Stimulated activated CD4-positive, alpha-beta T cell treated with anti-CD3 and anti-CD28 coated beads, Interleukin-2, amount 100 ng/mL, for 24 hours (primary cell): Measurements from ENCODE around the gene NDUFA7.
"Not testable (repeated sequence)": the region's sequence is repeated elsewhere in the genome, so short reads cannot be mapped to it uniquely, and the experiment has no call there.

Experiments
- DNase-seq, 2 donors: peaks; one replicate each; pipeline ENCODE4 v3.0.0-alpha.2; 2020

NDUFA7 gene

DNA sequence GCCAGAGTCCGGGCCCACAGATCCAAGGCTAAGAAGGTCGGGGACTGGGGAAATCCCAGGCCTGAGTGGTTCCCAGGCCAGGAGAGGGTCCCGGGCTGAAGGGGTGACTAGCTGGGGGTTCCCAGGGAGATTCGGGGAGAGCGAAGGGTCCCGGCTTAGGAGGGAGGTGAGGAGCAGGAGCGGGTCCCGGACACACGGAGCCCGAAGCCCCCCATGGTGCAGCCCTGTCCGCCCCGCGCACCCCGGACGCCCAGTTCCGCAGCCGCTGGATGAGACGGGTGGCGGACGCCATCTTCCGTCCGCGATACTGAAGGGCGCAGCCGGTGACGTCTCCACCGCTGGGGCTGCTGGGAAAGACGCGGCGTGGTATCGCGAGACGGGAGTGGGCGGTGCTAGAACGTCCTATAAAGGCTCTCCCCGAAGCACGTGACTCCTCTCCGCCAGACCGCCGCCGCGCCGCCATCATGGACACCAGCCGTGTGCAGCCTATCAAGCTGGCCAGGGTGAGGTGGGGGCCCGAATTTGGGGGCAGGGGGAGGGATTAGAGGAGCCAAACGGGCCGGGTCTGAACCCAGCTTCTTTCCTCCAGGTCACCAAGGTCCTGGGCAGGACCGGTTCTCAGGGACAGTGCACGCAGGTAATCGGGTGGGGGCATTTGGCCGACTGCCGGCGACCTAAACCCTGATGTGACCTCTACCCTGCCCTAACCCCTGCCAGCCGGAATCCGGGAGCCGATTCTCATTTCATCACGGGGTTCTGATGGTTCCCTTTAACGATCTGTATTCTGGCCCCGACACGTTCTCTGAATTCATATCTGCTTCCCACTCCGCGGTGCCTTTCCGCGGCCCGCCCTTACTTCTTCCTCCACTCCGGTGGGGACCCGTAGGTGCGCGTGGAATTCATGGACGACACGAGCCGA is at the start of gene NDUFA7, which contains the start of gene RPS28:
Gene NDUFA7 (minus strand): TSS at position 309 of the 919 bp plus-strand sequence. CDS start 17 bp downstream, at position 292.
Gene RPS28 (plus strand): TSS at position 430 of the 919 bp plus-strand sequence. CDS start 35 bp downstream, at position 465.
- peak; percentile 97 for DNase-seq

DNA sequence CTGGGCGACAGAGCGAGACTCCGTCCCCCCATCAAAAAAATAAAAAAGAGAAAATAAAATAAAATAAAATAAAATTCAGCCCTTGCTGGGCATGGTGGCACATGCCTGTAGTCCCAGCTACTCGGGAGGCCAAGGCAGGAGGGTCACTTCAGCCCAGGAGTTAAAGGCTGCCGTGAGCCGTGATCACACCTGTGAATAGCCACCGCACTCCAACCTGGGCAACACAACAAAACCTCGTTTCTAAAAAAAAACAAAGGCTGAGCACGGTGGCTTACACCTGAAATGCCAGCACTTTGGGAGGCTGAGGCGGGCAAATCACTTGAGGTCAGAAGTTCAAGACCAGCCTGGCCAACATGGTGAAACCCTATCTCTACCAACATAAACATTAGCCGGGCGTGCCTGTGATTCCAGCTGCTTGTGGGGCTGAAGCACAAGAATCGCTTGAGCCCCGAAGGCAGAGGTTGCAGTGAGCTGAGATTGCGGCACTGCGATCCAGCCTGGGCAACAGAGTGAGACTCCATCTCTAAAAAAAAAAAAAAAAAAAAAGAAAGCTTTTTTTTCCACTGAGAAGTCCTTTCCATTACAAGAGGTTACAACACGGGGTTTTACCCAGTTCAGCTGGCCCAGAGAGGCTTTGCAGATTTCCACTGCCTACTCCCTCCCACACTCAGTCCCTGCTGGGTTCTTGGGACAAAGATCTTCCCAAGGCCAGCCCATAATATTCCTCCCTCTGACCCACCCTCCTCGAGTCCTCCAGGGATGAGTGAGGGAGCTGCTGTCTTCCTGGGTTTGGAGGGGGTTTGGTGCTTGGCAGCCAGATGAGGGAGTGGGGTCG is 49.2 kb upstream of the NDUFA7 start:
- DNase-seq = no peak

DNA sequence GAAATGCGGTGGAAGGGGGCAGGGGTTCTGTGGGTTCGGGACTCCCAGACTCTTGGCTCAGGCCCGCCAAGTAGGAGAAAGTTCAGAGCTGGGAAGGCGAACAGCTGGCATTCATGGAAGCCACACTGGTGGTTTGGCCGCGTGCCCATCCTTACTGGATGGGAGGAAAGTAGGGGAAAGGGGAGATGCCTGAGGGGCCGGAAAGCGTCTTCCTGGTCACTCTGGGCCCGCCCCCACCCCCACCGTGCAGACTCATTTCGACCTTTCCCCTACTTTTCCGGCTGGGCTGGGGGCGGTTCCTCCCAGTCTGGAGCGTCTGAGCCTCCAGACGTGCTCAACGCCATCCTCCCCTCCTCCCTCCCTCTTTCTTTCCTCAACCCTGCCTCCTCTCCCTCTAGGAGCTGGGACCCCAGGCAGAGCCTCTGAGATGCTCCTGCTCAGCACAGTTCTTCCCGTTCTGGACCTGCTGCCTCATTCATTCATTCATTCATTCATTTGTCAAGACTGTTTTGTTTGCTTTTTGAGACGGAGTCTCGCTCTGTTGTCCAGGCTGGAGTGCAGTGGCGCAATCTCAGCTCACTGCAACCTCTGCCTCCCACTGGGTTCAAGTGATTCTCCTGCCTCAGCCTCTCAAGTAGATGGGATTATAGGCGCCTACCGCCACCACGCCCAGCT is 46.3 kb upstream of the NDUFA7 start:
- no peak for DNase-seq

DNA sequence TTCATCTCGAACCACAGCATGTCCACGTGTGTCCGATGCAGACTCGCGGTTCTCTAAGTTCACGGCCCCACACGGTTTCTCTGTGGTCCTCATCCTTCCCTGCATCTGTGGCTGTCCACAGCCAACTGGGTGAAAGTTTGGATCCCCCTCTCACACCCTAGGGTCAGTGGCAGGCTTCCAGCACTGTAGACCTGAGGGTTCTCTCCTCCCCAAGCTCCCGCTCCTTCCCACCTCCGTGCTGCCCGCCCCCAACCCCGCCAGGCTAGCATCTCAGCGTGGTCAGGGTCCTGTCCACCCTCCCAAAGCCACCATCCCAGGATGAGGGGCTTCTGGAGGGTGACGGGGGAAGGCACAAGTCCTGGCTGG is 45.8 kb upstream of the NDUFA7 start:
- DNase-seq = no peak

DNA sequence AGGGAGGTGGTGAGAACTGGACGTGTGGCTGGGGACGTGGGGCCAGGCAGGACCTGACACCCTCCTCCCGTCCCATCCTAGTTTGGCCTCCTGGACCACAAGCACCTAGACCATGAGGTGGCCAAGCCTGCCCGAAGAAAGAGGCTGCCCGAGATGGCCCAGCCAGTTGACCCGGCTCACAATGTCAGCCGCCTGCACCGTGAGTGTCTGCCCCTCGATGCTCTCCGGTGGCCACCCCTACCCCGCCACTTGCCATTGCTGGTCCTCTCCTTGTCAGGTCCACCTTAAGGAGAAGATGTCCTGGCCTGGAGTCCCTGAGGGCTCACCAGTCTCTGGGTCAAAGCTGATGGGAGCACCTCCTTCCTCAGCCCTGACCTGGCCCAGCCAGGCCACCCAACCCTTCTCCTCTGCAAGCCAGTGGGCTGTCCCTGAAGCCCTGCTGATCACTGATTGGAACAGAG is 45.0 kb upstream of the NDUFA7 start:
- DNase-seq = no peak

DNA sequence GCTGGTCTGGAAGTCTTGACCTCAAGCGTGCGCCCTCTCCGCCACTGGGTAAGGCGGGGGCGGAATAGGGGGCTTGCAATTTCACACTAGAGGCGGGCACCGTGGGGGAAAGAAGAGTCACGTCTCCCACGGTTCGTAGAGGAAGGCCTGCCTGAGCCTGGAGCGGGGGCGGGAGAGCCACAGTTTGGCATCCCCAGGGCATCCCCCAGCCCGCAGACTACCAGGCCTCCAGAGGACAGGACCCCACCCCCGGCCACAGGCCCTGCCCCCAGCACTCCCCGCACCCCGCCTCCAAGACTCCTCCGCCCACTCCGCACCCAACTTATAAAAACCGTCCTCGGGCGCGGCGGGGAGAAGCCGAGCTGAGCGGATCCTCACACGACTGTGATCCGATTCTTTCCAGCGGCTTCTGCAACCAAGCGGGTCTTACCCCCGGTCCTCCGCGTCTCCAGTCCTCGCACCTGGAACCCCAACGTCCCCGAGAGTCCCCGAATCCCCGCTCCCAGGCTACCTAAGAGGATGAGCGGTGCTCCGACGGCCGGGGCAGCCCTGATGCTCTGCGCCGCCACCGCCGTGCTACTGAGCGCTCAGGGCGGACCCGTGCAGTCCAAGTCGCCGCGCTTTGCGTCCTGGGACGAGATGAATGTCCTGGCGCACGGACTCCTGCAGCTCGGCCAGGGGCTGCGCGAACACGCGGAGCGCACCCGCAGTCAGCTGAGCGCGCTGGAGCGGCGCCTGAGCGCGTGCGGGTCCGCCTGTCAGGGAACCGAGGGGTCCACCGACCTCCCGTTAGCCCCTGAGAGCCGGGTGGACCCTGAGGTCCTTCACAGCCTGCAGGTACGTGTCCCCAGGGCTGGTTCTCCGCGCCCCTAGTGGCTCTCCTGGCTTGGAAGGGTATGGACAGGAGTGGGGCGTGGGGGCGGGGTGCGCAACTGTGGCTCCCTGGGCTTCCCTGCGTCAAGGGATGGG is 42.9 kb upstream of the NDUFA7 start, which contains the start of gene ANGPTL4:
Gene ANGPTL4 (plus strand): TSS at position 353 of the 969 bp plus-strand sequence. CDS start 167 bp downstream, at position 520.
- DNase-seq = peak; percentile 54 to 70

DNA sequence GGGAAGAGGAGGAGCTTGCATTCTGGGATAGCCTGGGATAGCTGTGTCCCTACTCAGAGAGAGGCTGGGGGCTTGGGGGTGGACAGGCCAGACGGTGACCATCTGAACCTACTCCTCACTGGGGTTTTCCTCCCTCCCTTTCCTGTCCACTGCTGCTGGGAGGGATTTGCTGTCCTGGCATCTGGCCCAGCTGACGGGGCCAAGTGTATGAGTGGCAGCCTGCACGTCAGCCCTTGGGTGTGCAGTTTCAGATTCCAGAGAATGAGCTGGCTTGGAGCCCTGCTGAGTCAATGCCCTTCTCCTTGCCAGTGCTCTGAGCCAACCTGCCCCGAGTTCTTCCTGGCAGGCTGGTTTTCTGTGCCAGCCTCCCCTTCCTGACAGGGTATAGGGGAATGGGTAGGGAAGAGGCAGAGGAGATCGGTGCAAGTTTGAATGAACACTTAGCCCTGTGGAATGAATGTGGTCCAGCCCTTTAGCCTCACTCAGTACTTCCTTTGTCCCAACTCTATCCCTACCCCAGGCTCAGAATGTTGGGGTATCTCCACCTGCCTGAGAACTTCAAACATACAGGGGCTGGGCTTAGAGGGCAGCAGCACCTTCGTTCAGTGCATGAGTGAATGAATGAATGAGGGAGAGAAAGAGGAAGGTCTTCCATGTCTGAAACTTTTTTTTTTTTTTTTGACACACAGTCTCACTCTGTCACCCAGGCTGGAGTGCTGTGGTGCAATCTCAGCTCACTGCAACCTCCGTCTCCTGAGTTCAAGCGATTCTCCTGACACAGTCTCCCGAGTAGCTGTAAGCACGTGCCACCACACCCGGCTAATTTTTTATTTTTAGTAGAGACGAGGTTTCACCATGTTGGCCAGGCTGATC is 41.0 kb upstream of the NDUFA7 start:
- peak in 1 of 2 donors; percentile 31 for DNase-seq

DNA sequence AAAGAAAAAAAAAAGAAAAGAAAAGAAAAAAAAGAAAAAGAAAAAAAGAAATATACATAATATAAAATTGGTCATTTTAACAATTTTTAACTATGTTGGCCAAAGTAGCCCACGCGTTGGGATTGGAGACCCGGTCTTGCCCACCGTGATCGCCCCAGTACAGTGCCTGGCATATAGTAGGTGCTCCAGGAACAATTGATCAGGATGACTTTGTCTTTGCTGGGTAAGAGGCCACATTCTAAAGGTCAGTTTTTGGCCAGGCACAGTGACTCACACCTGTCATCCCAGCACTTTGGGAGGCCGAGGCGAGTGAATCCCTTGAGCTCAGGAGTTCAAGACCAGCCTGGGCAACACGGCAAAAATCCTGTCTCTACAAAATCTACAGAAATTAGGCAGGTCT is 39.0 kb upstream of the NDUFA7 start:
- DNase-seq = no peak

DNA sequence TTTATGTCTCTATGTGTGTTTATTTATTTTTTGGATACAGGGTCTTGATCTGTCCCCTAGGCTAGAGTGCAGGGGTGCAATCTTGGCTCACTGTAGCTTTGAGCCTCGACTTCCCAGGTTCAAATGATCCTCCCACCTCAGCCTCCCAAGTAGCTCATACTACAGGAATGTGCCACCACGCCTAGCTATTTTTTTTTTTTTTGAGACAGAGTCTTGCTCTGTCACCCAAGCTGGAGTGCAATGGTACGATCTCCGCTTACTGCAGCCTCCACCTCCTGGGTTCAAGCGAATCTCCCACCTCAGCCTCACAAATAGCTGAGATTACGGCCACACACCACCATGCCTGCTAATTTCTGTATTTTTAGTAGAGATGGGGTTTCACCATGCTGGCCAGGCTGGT is 37.8 kb upstream of the NDUFA7 start:
- no peak for DNase-seq

DNA sequence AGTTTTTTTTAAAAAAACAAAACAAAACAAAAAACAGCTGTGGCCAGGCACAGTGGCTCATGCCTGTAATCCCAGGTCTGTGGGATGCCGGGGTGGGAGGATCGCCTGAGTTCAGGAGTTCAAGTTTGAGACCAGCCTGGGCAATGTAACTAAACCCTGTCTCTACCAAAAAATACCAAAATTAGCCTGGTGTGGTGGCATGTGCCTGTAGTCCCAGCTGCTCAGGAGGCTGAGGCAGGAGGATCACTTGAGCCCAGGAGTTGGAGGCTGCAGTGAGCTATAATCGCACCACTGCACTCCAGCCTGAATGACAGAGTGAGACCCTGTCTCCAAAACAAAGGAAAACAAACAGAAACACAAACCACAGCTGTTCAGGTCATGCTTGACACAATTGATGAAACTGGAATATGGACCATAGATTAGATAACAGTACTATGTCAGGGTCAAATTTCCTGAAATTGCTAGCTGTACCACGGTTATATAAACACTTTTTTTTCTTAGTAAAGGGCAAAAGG is 35.9 kb upstream of the NDUFA7 start:
- DNase-seq = no peak

DNA sequence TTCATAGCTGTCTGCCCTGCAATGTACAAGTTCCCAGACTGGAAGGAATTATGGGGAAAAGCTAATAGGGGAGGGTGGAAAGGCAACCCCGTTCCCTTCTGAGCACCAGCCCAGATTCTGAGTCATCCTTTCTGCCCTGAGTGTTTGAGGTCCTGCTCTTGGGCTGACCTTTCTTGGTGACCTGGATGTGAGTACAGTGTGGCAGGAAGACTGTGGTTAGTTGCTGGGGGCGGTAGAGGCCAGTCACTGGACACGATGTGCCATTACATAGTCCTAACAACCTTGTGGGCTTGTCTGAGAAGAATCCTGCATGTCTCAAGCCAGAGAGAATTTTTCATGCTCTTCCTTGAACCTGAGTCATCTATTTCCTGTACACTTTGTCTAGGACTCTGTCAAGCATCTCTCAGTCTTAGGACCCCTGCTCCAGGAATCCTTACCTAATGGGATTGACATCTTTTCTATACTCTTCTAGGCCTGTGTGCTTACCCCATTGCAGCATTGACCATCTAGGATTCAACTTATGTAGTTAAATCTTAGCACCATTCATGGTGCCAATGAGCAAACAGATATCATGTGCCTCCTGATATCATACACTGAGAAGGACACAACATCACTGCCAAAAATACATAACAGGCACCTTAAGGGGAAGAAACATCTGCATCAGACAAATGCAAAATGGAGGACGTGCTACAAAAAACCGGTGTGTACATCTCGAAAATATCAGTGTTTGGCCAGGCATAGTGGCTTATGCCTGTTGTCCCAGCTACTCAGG is 34.6 kb upstream of the NDUFA7 start:
- no peak for DNase-seq

DNA sequence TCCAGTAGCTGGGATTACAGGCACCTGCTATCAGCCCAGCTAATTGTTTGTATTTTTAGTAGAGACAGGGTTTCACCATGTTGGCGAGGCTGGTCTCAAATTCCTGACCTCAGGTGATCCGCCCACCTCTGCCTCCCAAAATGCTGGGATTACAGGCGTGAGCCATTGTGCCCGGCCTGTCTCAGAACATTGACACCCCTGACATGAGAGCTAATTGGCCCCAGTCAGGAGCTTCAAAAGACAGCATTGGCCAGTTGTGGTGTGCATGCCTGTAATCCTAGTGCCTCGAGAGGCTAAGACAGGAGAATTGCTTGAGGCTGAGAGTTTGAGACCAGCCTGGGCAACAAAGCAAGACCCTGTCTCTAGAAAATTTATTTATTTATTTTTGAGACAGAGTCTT is 31.7 kb upstream of the NDUFA7 start:
- not testable (repeated sequence) for DNase-seq

DNA sequence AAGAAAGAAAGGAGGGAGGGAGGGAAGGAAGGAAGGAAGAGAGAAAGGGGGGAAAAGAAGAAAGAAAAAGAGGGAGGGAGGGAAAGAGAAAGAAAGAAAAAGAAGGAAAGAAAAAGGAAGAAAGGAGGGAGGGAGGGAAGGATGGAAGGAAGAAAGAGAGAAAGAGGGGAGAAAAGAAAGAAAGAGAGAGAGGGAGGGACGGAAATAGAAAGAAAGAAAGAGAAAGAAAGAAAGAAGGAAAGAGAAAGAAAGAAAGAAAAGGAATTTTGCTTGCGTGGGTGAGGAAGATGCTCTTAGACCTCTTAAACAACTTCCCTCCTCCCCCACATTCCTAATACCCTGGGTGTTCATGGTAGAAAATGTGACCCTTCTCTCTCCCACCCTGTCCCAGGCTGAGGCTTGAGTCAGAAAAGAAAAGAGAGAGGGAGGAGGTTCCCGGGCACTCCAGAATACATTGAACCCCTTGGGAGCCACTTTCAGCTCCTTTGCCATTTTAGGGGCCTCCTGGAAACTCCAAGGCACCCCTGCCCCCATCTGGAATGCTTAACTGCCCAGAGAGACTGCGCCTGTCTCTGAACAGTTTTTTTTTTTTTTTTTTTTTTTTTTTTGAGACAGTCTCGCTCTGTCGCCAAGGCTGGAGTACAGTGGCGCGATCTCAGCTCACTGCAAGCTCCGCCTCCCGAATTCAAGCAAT is 31.1 kb upstream of the NDUFA7 start:
- DNase-seq = no peak

DNA sequence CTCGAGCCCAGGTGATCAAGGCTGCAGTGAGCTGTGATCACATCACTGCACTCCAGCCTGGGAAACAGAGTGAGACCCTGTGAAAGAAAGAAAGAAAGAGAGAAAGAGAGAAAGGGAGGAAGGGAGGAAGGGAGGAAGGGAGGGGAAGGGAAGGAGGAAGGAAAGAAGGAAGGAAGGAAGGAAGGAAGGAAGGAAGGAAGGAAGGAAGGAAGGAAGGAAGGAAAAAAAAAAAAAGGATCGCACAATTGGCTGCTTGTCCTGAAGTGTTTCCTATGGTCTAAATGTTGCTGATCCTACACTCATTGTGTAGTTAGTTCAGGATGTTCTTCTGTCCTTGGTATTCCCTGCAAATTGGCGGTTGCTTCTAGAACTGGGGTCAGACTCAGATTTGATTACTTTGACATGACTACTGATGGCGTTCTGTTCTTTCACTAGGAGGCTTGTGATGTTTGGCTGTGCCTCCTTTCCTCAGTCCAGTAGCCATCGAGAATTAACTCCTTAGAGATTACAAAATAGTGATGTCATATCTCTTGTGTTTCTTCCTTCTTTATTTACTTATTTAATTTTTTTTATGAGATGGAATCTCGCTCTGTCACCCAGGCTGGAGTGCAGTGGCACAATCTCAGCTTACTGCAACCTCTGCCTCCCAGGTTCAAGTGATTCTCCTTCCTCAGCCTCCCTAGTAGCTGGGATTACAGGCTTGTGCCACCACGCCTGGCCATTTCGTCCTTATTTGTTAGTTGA is 28.6 kb upstream of the NDUFA7 start:
- not testable (repeated sequence) for DNase-seq

DNA sequence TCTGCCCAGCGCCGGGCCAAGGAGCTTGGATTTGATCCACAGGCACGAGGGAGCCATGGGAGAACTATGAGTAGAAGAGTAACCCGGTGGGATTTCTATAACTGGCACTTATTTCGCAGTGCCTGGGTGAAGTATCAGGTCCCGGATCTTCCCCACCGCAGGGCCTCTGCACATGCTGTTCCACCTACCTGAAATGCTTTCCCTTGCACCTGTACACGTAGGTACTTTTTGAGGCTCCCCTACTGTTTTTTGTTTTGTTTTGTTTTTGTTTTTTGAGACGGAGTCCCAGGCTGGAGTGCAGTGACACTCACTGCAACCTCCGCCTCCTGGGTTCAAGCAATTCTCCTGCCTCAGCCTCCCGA is 22.3 kb upstream of the NDUFA7 start:
- no peak for DNase-seq

DNA sequence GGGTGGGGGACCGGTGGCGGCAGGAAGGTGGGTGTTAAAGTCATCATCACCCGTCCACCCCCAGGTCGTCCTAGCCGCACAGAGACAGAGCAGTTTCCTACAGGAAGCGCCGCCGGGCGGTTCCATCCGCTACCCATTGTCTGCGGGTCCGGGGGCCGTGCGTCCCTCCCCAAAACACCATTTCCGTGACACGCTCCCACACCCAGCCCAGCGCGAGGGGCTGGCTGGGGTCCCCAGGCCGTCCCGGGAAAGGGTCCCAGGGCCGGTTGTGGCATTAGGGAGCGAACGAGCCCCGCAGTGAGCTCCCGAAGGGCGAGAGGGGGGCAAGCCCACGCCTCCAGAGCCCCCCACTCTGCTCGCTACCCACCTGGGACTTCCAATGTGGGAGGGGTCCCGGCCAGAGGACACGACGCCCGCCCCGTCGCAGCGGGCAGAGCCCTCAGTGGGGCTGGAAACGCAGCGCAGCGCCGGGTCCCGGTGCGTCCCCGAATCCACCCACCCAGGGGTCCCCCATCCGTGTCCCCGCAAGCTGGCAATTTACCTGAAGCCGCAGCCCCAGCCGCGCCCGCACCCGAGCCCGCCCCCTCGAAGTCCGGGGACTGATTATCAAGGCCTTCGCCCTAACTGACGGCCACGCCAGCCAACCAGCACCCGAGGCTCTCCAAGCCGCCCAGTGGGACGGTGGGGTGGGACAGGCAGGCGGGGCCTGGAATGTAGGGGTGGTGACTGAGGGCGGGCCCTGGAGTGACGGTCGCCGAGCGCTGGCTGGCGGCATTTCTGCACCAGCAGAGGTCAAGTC is 21.7 kb upstream of the NDUFA7 start, which contains the start of gene KANK3:
Gene KANK3 (minus strand): TSS at position 579 of the 799 bp plus-strand sequence. CDS start 5,434 bp downstream, outside the sequence.
- DNase-seq = peak; percentile 94 to 96

DNA sequence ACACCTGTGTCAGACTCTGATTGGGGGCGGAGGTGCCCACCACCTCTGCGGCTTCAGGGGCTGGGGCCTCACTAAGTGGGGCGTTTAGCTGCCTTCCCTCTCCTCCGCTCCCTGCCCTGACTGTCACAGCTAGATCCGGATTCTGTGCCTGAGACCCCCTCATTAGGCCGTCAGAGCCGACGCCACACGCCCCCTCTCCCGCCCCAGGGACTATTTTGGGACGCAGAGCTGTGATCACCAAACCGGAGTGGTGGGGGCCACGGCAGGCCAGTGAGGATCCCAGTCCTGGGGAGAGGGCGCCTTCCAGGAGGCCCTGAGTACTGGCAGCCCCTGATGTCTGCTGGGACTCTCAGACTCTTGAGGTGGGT is 21.1 kb upstream of the NDUFA7 start:
- DNase-seq = no peak
